Osteoblast (primary cell): ENCODE measurements around the gene ACTR1B. TPM values are rescaled to one million over a fixed set of nuclear protein-coding genes. Genes with fewer than 3 reads are reported as not detected.
"Not testable (repeated sequence)": the region's sequence is repeated elsewhere in the genome, so short reads cannot be mapped to it uniquely, and the experiment has no call there.

Source experiments
- DNase-seq: peaks from one replicate; pipeline ENCODE4 v3.0.0; 2011; ENCODE audit warnings: low spot score, mixed read lengths; ENCODE audit not compliant: insufficient read length; ENCODE audit errors: missing footprints
- H2AFZ ChIP-seq: 2 replicates; pipeline ENCODE4 v1.6.0; 2011; ENCODE audit warnings: mild to moderate bottlenecking, low read length
- H3K27ac ChIP-seq: 2 replicates; pipeline ENCODE4 v1.5.1; 2011; ENCODE audit warnings: mild to moderate bottlenecking, low read depth, low read length, moderate library complexity
- H3K27me3 ChIP-seq: 2 replicates; pipeline ENCODE4 v1.6.0; 2012; ENCODE audit warnings: mild to moderate bottlenecking, control low read depth, inconsistent platforms, low read length, moderate library complexity; ENCODE audit not compliant: insufficient read depth
- H3K36me3 ChIP-seq: 2 replicates; pipeline ENCODE4 v1.5.1; 2011; ENCODE audit warnings: mild to moderate bottlenecking, low read length, control low read depth, moderate library complexity; ENCODE audit not compliant: insufficient read depth
- H3K4me1 ChIP-seq: 2 replicates; pipeline ENCODE4 v1.5.1; 2011; ENCODE audit warnings: mild to moderate bottlenecking, low read length, control low read depth, moderate library complexity; ENCODE audit not compliant: insufficient read depth
- H3K4me2 ChIP-seq: 2 replicates; pipeline ENCODE4 v1.6.0; 2011; ENCODE audit warnings: mild to moderate bottlenecking, low read length; ENCODE audit not compliant: insufficient read depth
- H3K4me3 ChIP-seq: fragments of 200-600 bp; sonication (generic); 3 replicates; pipeline ENCODE4 v1.5.1; 2012; ENCODE audit warnings: mild to moderate bottlenecking, low read length, inconsistent platforms; ENCODE audit not compliant: insufficient read depth
- H3K79me2 ChIP-seq: 2 replicates; pipeline ENCODE4 v1.6.0; 2012; ENCODE audit warnings: mild to moderate bottlenecking, low read length, control low read depth, inconsistent platforms; ENCODE audit not compliant: insufficient read depth
- H3K9me3 ChIP-seq: 2 replicates; pipeline ENCODE4 v1.5.1; 2011; ENCODE audit warnings: low read depth, low read length, control low read depth
- H4K20me1 ChIP-seq: 2 replicates; pipeline ENCODE4 v1.6.0; 2012; ENCODE audit warnings: mild to moderate bottlenecking, low read length, control low read depth; ENCODE audit not compliant: insufficient read depth
- total RNA-seq: library from RNA; depleted of rRNA; stranded (reverse); fragments of >200 nt; gene quantifications from 2 replicates; pipeline ENCODE4 v1.2.3, GENCODE V29; 2012
- TF ChIP-seq, protein P1 (sequence below): IDR thresholded peaks from 2 replicates; pipeline ENCODE4 v1.5.1; 2011; ENCODE audit warnings: mild to moderate bottlenecking, low read depth, low read length, moderate library complexity; ENCODE audit errors: extremely low read depth

Gene ACTR1B
- total RNA-seq, 1 donor: 44.9 TPM

DNA sequence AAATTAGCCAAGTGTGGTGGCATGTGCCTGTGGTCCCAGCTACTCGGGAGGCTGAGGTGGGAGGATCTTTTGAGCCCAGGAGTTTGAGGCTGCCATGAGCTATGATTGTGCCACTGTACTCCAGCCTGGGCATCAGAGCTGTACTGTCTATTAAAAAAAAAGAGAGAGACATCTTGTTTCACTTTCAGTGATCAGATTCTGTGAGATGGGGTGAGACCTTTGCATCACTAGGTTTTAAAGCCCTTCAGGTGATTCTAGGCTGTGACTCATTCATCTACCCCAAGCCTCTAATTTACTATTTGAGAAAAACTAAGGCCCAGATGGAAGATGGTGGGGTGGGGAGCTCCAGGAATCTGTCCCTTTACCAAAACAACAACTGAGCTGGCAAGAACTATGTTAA, 12.8 kb upstream of the ACTR1B start:
- no peak overlapping the region for H3K4me2 ChIP-seq
- H3K36me3 ChIP-seq: no peaks in the 10 kb centered on the region
- H3K9me3 ChIP-seq: no peaks in the 10 kb centered on the region
- H2AFZ ChIP-seq: no peak overlapping the region
- H3K79me2 ChIP-seq: no peaks in the 10 kb centered on the region
- no peak overlapping the region for H3K27ac ChIP-seq
- no peaks in the 10 kb centered on the region for H3K27me3 ChIP-seq
- no peak for DNase-seq
- TF ChIP-seq, protein P1, sequence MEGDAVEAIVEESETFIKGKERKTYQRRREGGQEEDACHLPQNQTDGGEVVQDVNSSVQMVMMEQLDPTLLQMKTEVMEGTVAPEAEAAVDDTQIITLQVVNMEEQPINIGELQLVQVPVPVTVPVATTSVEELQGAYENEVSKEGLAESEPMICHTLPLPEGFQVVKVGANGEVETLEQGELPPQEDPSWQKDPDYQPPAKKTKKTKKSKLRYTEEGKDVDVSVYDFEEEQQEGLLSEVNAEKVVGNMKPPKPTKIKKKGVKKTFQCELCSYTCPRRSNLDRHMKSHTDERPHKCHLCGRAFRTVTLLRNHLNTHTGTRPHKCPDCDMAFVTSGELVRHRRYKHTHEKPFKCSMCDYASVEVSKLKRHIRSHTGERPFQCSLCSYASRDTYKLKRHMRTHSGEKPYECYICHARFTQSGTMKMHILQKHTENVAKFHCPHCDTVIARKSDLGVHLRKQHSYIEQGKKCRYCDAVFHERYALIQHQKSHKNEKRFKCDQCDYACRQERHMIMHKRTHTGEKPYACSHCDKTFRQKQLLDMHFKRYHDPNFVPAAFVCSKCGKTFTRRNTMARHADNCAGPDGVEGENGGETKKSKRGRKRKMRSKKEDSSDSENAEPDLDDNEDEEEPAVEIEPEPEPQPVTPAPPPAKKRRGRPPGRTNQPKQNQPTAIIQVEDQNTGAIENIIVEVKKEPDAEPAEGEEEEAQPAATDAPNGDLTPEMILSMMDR: no peak
- no peaks in the 10 kb centered on the region for H4K20me1 ChIP-seq
- H3K4me3 ChIP-seq: no peak overlapping the region
- no peaks in the 10 kb centered on the region for H3K4me1 ChIP-seq

DNA sequence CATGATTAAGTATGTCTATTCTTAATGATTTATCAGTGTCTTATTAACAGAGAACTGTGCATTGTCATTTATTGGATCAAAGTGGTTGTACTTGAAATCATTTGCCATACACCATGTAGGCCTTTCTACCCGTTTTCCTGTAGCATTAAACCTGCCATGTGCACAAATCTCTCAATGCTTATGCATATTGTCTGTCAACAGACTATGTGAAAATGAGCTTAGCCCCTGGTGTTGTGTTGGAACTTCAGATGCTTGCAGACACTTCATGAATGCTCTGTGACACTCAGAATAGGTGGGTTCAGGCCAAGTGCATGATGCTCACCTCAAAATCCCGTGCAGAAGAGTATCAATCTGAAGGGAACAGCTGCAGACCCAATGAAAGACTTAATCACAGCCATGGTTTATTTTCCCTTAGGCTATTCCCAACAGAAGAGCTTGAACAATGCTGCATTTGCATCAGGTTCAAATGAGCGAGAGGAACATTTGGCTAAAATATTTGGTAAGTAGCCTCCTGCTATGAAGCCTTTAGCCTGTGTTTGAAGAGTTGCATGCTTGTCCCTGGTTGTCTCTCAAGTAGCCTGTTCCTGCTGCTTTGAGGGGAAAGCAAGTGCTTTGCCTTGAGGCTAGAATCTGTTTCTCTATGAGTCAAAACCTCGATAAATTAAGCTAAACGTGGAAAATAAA, 11.7 kb upstream of the ACTR1B start:
- H3K36me3 ChIP-seq: no peaks in the 10 kb centered on the region
- no peak for DNase-seq
- H3K4me1 ChIP-seq: no peaks in the 10 kb centered on the region
- no peaks in the 10 kb centered on the region for H4K20me1 ChIP-seq
- H3K9me3 ChIP-seq: no peaks in the 10 kb centered on the region
- no peaks in the 10 kb centered on the region for H3K27me3 ChIP-seq
- H3K4me3 ChIP-seq: no peak overlapping the region
- no peak overlapping the region for H2AFZ ChIP-seq
- no peak overlapping the region for H3K4me2 ChIP-seq
- H3K79me2 ChIP-seq: no peaks in the 10 kb centered on the region
- no peak overlapping the region for H3K27ac ChIP-seq
- TF ChIP-seq, protein P1: no peak

DNA sequence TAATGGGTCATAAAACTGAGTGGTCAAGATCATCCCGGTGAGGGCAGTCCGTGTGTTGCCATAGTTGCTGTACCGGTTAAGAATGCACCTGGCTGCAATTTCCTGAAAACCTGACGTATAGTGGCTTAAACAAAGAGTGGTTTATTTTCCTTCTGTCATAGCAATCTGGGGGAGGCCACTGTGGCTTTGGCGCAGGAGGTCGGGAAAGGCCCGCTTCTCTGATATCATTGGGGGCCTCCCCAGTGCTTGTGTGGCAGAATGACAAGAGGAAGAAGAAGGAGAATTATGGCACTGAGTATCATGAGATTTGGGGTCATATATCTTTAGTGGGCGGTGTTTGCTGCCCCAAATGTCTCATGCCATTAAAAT, 10.1 kb upstream of the ACTR1B start:
- no peaks in the 10 kb centered on the region for H3K79me2 ChIP-seq
- H3K27me3 ChIP-seq: no peaks in the 10 kb centered on the region
- TF ChIP-seq, protein P1: no peak
- H4K20me1 ChIP-seq: no peaks in the 10 kb centered on the region
- no peak overlapping the region for H2AFZ ChIP-seq
- no peak for DNase-seq
- H3K4me1 ChIP-seq: no peaks in the 10 kb centered on the region
- no peak overlapping the region for H3K4me3 ChIP-seq
- H3K27ac ChIP-seq: no peak overlapping the region
- no peaks in the 10 kb centered on the region for H3K36me3 ChIP-seq
- H3K9me3 ChIP-seq: no peaks in the 10 kb centered on the region
- H3K4me2 ChIP-seq: no peak overlapping the region

- H4K20me1 ChIP-seq: no peaks in the 10 kb centered on the region
- TF ChIP-seq, protein P1: no peak
- H3K27ac ChIP-seq: no peak overlapping the region
- H3K9me3 ChIP-seq: no peaks in the 10 kb centered on the region
- no peaks in the 10 kb centered on the region for H3K79me2 ChIP-seq
- no peak overlapping the region for H3K4me2 ChIP-seq
- H3K4me1 ChIP-seq: no peaks in the 10 kb centered on the region
- no peaks in the 10 kb centered on the region for H3K36me3 ChIP-seq
- no peak overlapping the region for H3K4me3 ChIP-seq
- no peaks in the 10 kb centered on the region for H3K27me3 ChIP-seq
- H2AFZ ChIP-seq: no peak overlapping the region
- peak; percentile 11 for DNase-seq
Observed at GRCh38 chr2:97673182-97673914, 9.5 kb upstream of the ACTR1B start.

- not testable (repeated sequence) for H3K79me2 ChIP-seq, H2AFZ ChIP-seq
- peak; percentile 11 for DNase-seq
Observed at GRCh38 chr2:97672606-97673140, 8.8 kb upstream of the ACTR1B start.

More at GRCh38 chr2:97672606-97673140, 8.8 kb upstream of the ACTR1B start:
- not testable (repeated sequence) for H3K27me3 ChIP-seq, H3K9me3 ChIP-seq, H3K27ac ChIP-seq, H3K4me1 ChIP-seq, H3K36me3 ChIP-seq, H3K4me3 ChIP-seq, H4K20me1 ChIP-seq, H3K4me2 ChIP-seq
